AG04450 (cell line): Measurements from ENCODE around the gene GMPPA. TPM values are rescaled to one million over a fixed set of nuclear protein-coding genes. Genes with fewer than 3 reads are reported as not detected.

Source experiments
- CTCF ChIA-PET: fragments of 300-600, 350-600 bp; formaldehyde crosslinking; extraction: SDS; loops from one replicate; lab custom pipeline; 2022; ENCODE audit warnings: antibody characterized with exemption, inconsistent platforms; lab: Charles Lee
- POLR2A ChIA-PET: fragments of 350-600 bp; formaldehyde crosslinking; extraction: SDS; loops from one replicate; lab custom pipeline; 2021; ENCODE audit warnings: antibody characterized with exemption, inconsistent platforms; lab: Yijun Ruan, JAX
- DNase-seq: peaks from one replicate; pipeline ENCODE4 v3.0.0-alpha.2; 2011; ENCODE audit warnings: low read depth, low spot score
- H3K27ac ChIP-seq: one replicate; pipeline ENCODE4 v1.5.1; 2012; ENCODE audit warnings: low read depth, low read length, control low read depth
- H3K27me3 ChIP-seq: one replicate; pipeline ENCODE4 v1.6.0; 2012; ENCODE audit warnings: low read length; ENCODE audit not compliant: control insufficient read depth, insufficient read depth
- H3K4me3 ChIP-seq: 2 replicates; pipeline ENCODE4 v1.5.1; 2011; ENCODE audit warnings: mild to moderate bottlenecking, low read depth, low read length, control low read depth
- H3K9me3 ChIP-seq: 2 replicates; pipeline ENCODE4 v1.5.1; 2012; ENCODE audit warnings: low read length; ENCODE audit not compliant: control insufficient read depth, insufficient read depth
- polyA plus RNA-seq: library from polyadenylated mRNA; depleted of rRNA; stranded (reverse); fragments of >200 nt; gene quantifications from 2 replicates; pipeline ENCODE4 v1.2.3, GENCODE V29; 2011
- TF ChIP-seq, protein P1 (sequence below): IDR thresholded peaks from 2 replicates; pipeline ENCODE4 v1.5.1; 2011; ENCODE audit warnings: low read depth, low read length, control low read depth, inconsistent platforms

The GMPPA gene
- polyA plus RNA-seq, 1 experiment = 90.1 TPM

DNA sequence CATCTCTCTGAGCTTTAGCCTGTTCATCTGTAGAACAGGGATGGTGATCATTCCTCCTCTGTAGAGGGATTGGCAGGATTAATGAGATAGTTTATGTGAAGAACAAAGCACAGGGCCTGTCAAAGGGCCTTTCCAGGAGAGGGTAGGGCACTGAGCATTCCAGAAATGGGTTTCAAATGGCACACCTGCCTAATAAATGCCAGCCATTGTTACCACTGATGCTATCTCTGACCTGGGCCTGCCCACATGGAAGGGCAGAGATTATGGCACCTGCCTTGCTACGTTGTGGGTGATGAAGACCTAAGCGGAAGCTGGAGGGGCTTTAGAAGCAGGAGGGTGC is 31.0 kb upstream of the GMPPA start:
- TF ChIP-seq, protein P1, sequence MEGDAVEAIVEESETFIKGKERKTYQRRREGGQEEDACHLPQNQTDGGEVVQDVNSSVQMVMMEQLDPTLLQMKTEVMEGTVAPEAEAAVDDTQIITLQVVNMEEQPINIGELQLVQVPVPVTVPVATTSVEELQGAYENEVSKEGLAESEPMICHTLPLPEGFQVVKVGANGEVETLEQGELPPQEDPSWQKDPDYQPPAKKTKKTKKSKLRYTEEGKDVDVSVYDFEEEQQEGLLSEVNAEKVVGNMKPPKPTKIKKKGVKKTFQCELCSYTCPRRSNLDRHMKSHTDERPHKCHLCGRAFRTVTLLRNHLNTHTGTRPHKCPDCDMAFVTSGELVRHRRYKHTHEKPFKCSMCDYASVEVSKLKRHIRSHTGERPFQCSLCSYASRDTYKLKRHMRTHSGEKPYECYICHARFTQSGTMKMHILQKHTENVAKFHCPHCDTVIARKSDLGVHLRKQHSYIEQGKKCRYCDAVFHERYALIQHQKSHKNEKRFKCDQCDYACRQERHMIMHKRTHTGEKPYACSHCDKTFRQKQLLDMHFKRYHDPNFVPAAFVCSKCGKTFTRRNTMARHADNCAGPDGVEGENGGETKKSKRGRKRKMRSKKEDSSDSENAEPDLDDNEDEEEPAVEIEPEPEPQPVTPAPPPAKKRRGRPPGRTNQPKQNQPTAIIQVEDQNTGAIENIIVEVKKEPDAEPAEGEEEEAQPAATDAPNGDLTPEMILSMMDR = no peak
- Histone ChIP-seq H3K27me3 (no peaks in the 10 kb centered on the region), H3K9me3 (no peaks in the 10 kb centered on the region; the same call in 1 of the 2 replicates), H3K4me3 (no peak overlapping the region), H3K27ac (no peak overlapping the region)
- POLR2A ChIA-PET = interaction anchor here (0.6 kb wide), 1 partner anchor 31 kb away, joined by 3 read pairs; the partner anchor contains the start of gene GMPPA
- no peak for DNase-seq
- CTCF ChIA-PET = interaction anchor here (1.4 to 2.3 kb wide), 5 partner anchors 8 to 62 kb away, joined by 3 to 14 read pairs (median 9); no protein-coding TSS in a partner anchor

DNA sequence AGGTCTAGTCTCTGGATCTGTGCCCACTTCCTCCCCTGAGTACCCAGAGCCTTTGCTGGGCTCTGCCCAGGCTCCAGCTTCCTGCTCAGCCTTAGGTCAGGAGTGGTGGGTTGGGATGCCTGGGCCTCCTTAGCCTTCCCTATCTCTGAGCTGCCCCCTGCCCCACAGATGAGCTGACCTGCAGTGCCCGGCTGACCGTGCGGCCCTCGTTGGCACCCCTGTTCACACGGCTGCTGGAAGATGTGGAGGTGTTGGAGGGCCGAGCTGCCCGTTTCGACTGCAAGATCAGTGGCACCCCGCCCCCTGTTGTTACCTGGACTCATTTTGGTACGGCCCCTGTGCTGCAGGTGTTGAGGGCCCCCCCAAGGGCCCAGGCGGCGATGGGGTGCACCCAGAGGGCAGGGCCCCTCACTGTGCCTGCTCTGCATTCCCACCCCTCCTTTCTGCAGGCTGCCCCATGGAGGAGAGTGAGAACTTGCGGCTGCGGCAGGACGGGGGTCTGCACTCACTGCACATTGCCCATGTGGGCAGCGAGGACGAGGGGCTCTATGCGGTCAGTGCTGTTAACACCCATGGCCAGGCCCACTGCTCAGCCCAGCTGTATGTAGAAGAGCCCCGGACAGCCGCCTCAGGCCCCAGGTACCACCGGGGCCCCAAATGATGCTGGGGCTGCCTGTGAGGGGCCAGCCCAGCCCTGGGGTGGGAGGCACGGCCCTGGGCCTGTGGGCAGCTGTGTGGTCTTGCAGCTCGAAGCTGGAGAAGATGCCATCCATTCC is 30.1 kb upstream of the GMPPA start:
- DNase-seq = no peak
- Histone ChIP-seq H3K9me3 (no peaks in the 10 kb centered on the region; the same call in 1 of the 2 replicates), H3K4me3 (no peak overlapping the region), H3K27me3 (no peaks in the 10 kb centered on the region), H3K27ac (no peak overlapping the region)
- ChIA-PET CTCF (interaction anchor here (0.8 to 2.4 kb wide), 6 partner anchors 8 to 61 kb away, joined by 3 to 14 read pairs (median 7); a partner anchor contains a TSS), POLR2A (interaction anchor here (0.6 to 0.9 kb wide), 3 partner anchors 15 to 30 kb away, joined by 3 read pairs; partner anchors contain the start of gene GMPPA)
- TF ChIP-seq, protein P1 = no peak

DNA sequence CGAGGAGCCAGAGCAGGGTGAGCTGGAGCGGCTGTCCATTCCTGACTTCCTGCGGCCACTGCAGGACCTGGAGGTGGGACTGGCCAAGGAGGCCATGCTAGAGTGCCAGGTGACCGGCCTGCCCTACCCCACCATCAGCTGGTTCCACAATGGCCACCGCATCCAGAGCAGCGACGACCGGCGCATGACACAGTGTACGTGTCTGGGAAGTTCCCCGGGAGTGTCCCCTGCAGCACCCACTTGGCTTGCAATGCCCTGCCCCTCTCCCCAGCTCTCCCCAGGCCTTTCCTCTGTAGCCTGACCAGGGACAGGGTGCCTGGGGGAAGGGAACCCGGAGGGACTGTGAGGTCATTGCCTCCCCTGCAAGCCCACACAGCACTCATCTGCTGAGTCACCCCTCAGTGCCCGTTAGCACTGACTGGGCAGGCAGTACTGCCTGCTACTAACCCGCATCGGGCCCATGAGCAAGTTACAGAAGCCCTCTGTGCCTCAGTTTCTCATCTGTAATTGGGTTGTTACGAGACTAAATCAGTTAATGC is 29.4 kb upstream of the GMPPA start:
- DNase-seq = no peak
- Histone ChIP-seq H3K27ac (no peak overlapping the region), H3K4me3 (no peak overlapping the region), H3K9me3 (no peaks in the 10 kb centered on the region; the same call in 1 of the 2 replicates), H3K27me3 (no peaks in the 10 kb centered on the region)
- TF ChIP-seq, protein P1 = no peak
- POLR2A ChIA-PET = interaction anchor here (0.8 to 0.9 kb wide), 2 partner anchors 16 to 30 kb away, joined by 3 read pairs; partner anchors contain the start of gene GMPPA
- CTCF ChIA-PET = interaction anchor here (0.8 to 2.4 kb wide), 7 partner anchors 10 to 61 kb away, joined by 3 to 9 read pairs (median 5); a partner anchor contains a TSS

DNA sequence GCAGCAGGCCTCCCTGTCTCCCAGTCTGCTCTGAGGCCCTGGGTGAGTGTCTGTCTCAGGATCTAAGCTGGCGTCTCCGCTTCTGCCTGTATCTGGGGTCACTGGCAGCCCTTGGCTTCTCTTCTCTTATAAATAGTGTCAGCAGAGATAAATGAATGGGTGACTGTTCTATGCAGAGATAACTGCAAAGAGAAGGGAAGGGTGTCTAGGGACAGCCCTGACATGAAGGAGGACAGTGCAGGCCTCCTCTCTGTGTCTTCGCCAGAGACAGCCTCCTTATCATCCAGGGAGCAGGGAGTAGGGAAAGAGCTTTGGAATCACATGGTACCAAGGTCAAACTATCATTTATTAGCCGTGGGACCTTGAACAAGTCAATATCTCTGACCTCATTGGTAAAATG is 28.3 kb upstream of the GMPPA start:
- Histone ChIP-seq H3K27ac (no peak overlapping the region), H3K27me3 (no peaks in the 10 kb centered on the region), H3K9me3 (no peaks in the 10 kb centered on the region; the same call in 1 of the 2 replicates), H3K4me3 (no peak overlapping the region)
- ChIA-PET CTCF (interaction anchor here (0.8 to 2.4 kb wide), 5 partner anchors 24 to 68 kb away, joined by 4 to 9 read pairs (median 4); no protein-coding TSS in a partner anchor), POLR2A (interaction anchor here (1.1 to 1.4 kb wide), 2 partner anchors 9 to 28 kb away, joined by 3 to 5 read pairs; partner anchors contain the start of gene GMPPA)
- no peak for DNase-seq
- TF ChIP-seq, protein P1 = no peak
